K562 (cell line): Measurements from ENCODE around the gene ZNF236.

Experiments
- KLF1 ChIP-seq: fragments of 450-650 bp; IDR thresholded peaks from 2 replicates; pipeline ENCODE4 v1.6.1; 2016; ENCODE audit warnings: missing genetic modification characterization, missing compliant biosample characterization
- RFX5 ChIP-seq: IDR thresholded peaks from 2 replicates; pipeline ENCODE4 v1.6.1; 2011; ENCODE audit warnings: low read depth, mild to moderate bottlenecking, improper control_type of control experiment, low read length
- TAF1 ChIP-seq: IDR thresholded peaks from 2 replicates; pipeline ENCODE4 v1.6.1; 2011; ENCODE audit warnings: mild to moderate bottlenecking, low read length, moderate library complexity; ENCODE audit not compliant: insufficient read depth, control insufficient read depth, severe bottlenecking; ENCODE audit errors: extremely low read depth
- TF ChIP-seq, protein P1 (sequence below): fragments of 250-450 bp; sonication (Bioruptor Pico); IDR thresholded peaks from 2 replicates; pipeline ENCODE4 v1.8.0; 2022; ENCODE audit warnings: moderate library complexity, mild to moderate bottlenecking, inconsistent platforms
- TF ChIP-seq, protein P2 (sequence below): fragments of 250-450 bp; sonication (Bioruptor Pico); IDR thresholded peaks from 2 replicates; pipeline ENCODE4 v1.8.0; 2022; ENCODE audit warnings: moderate library complexity, mild to moderate bottlenecking, inconsistent platforms

DNA sequence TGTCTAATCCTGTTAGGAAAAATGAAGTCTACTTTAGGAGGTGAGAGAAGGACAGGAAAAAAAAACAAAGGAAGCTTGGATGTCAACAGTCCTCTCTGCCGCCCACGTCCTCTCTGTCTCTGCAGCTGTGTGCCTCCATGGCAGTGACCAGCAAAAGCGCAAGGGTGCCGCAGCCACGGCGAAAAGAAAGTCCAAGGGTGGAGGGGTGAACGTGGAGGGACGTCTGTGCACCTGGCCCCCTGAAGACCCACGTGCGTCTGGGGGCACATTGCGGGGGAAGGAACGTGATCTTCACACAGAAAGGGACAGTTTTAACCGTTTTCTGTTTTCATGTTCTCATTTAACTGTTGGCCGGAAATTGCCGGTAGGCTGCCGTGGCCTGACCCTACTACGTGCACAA lies 157.5 kb downstream of the ZNF236 start:
- TF ChIP-seq RFX5 (no peak), KLF1 (tag) (no peak), TAF1 (no peak)
- TF ChIP-seq, protein P1, sequence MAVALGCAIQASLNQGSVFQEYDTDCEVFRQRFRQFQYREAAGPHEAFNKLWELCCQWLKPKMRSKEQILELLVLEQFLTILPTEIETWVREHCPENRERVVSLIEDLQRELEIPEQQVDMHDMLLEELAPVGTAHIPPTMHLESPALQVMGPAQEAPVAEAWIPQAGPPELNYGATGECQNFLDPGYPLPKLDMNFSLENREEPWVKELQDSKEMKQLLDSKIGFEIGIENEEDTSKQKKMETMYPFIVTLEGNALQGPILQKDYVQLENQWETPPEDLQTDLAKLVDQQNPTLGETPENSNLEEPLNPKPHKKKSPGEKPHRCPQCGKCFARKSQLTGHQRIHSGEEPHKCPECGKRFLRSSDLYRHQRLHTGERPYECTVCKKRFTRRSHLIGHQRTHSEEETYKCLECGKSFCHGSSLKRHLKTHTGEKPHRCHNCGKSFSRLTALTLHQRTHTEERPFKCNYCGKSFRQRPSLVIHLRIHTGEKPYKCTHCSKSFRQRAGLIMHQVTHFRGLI (CRISPR knock-in tag), result no peak
- TF ChIP-seq, protein P2, sequence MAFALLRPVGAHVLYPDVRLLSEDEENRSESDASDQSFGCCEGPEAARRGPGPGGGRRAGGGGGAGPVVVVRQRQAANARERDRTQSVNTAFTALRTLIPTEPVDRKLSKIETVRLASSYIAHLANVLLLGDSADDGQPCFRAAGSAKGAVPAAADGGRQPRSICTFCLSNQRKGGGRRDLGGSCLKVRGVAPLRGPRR (CRISPR knock-in tag), result no peak
